SK-N-SH treated with all-trans-retinoic acid at 6 μM for 48 hours (cell line): ENCODE measurements around the gene C11orf52.

Experiments
- ATAC-seq: fragments of 200-7000 bp; cut with Tn5 transposase; 3 replicates; pipeline ENCODE4 v1.9.1; 2020; ENCODE audit warnings: mild to moderate bottlenecking, moderate library complexity
- ARNTL ChIP-seq: fragments of 450-650 bp; formaldehyde crosslinking; IDR thresholded peaks from 2 replicates; pipeline ENCODE4 v1.5.0; 2020; ENCODE audit warnings: low read depth, mild to moderate bottlenecking, moderate library complexity, borderline replicate concordance
- BACH2 ChIP-seq: fragments of 250-450 bp; sonication (Bioruptor Pico); IDR thresholded peaks from 2 replicates; pipeline ENCODE4 v1.9.0; 2021; ENCODE audit warnings: mild to moderate bottlenecking, borderline replicate concordance
- CSDC2 ChIP-seq: fragments of 250-450 bp; sonication (Bioruptor Pico); IDR thresholded peaks from 2 replicates; pipeline ENCODE4 v1.5.0; 2020; ENCODE audit warnings: mild to moderate bottlenecking, moderate library complexity
- CSRNP3 ChIP-seq: fragments of 250-450 bp; sonication (Bioruptor Pico); IDR thresholded peaks from 2 replicates; pipeline ENCODE4 v1.5.1; 2021; ENCODE audit warnings: mild to moderate bottlenecking, moderate library complexity
- ESRRG ChIP-seq: fragments of 250-450 bp; sonication (Bioruptor Pico); IDR thresholded peaks from 2 replicates; pipeline ENCODE4 v1.6.1; 2021; ENCODE audit warnings: mild to moderate bottlenecking
- GLIS3 ChIP-seq: fragments of 250-450 bp; sonication (Bioruptor Pico); IDR thresholded peaks from 2 replicates; pipeline ENCODE4 v1.5.0; 2020; ENCODE audit warnings: mild to moderate bottlenecking, moderate library complexity
- ISL1 ChIP-seq: fragments of 250-450 bp; sonication (Bioruptor Pico); IDR thresholded peaks from 2 replicates; pipeline ENCODE4 v2.1.2; 2022; ENCODE audit warnings: mild to moderate bottlenecking, moderate library complexity
- OSR1 ChIP-seq: fragments of 250-450 bp; sonication (Bioruptor Pico); IDR thresholded peaks from 2 replicates; pipeline ENCODE4 v1.8.0; 2022; ENCODE audit warnings: moderate library complexity, mild to moderate bottlenecking, inconsistent platforms
- PPARA ChIP-seq: fragments of 250-450 bp; sonication (Bioruptor Pico); IDR thresholded peaks from 2 replicates; pipeline ENCODE4 v1.5.0; 2020; ENCODE audit warnings: mild to moderate bottlenecking, borderline replicate concordance
- RARB ChIP-seq: fragments of 250-450 bp; sonication (Bioruptor Pico); IDR thresholded peaks from 2 replicates; pipeline ENCODE4 v1.8.0; 2021; ENCODE audit warnings: mild to moderate bottlenecking, moderate library complexity
- SNAI2 ChIP-seq: fragments of 250-450 bp; sonication (Bioruptor Pico); IDR thresholded peaks from 2 replicates; pipeline ENCODE4 v1.5.0; 2020; ENCODE audit warnings: mild to moderate bottlenecking, moderate library complexity
- TCF4 ChIP-seq: fragments of 250-450 bp; sonication (Bioruptor Pico); IDR thresholded peaks from 2 replicates; pipeline ENCODE4 v1.8.0; 2021; ENCODE audit warnings: mild to moderate bottlenecking, moderate library complexity, borderline replicate concordance
- TOX ChIP-seq: fragments of 250-450 bp; sonication (Bioruptor Pico); IDR thresholded peaks from 2 replicates; pipeline ENCODE4 v1.8.0; 2021; ENCODE audit warnings: mild to moderate bottlenecking, moderate library complexity, borderline replicate concordance
- ZC3H10 ChIP-seq: fragments of 250-450 bp; sonication (Bioruptor Pico); IDR thresholded peaks from 2 replicates; pipeline ENCODE4 v1.5.1; 2021; ENCODE audit warnings: mild to moderate bottlenecking, moderate library complexity
- ZFP3 ChIP-seq: fragments of 250-450 bp; sonication (Bioruptor Pico); IDR thresholded peaks from 2 replicates; pipeline ENCODE4 v1.5.0; 2020; ENCODE audit warnings: mild to moderate bottlenecking, moderate library complexity
- ZFP30 ChIP-seq: fragments of 450-650 bp; formaldehyde crosslinking; IDR thresholded peaks from 2 replicates; pipeline ENCODE4 v1.5.0; 2022; ENCODE audit warnings: mild to moderate bottlenecking, moderate library complexity
- ZNF565 ChIP-seq: fragments of 450-650 bp; formaldehyde crosslinking; conservative IDR thresholded peaks from 2 replicates; pipeline ENCODE4 v1.5.0; 2020; ENCODE audit warnings: low read depth, mild to moderate bottlenecking, moderate library complexity
- ZNF70 ChIP-seq: fragments of 450-650 bp; formaldehyde crosslinking; IDR thresholded peaks from 2 replicates; pipeline ENCODE4 v1.5.0; 2020; ENCODE audit warnings: mild to moderate bottlenecking, moderate library complexity
- ZNF8 ChIP-seq: fragments of 450-650 bp; formaldehyde crosslinking; IDR thresholded peaks from 2 replicates; pipeline ENCODE4 v1.5.0; 2020; ENCODE audit warnings: mild to moderate bottlenecking, moderate library complexity
- TF ChIP-seq, protein P1 (sequence below): fragments of 250-450 bp; sonication (Bioruptor Pico); IDR thresholded peaks from 2 replicates; pipeline ENCODE4 v1.5.1; 2020; ENCODE audit warnings: low read depth, mild to moderate bottlenecking, moderate library complexity
- TF ChIP-seq, protein P2 (sequence below): fragments of 250-450 bp; sonication (Bioruptor Pico); IDR thresholded peaks from 2 replicates; pipeline ENCODE4 v1.8.0; 2020; ENCODE audit warnings: mild to moderate bottlenecking, moderate library complexity, borderline replicate concordance
- TF ChIP-seq, protein P3 (sequence below): fragments of 250-450 bp; sonication (Bioruptor Pico); IDR thresholded peaks from 2 replicates; pipeline ENCODE4 v1.5.0; 2020; ENCODE audit warnings: mild to moderate bottlenecking, moderate library complexity

The C11orf52 gene

DNA sequence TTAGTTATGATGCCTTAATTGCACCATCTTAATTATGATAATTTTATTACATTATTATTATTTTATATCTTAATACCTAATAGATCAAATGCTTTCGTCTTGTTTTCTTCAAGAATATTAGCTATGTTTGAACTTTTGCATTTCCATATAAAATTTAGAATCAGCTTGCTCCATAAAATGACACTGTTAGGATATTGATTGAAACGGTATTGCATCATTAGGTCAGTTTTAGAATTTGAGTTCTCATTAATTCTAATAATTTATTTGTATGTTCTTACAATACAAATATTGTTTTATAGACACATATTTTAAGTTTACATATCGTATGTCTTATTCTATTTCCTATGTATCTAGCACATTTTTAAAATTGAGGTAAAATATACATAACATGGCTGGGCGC, 32.7 kb upstream of the C11orf52 start:
- TF ChIP-seq RARB (CRISPR knock-in tag): no peak
- TF ChIP-seq, protein P1, sequence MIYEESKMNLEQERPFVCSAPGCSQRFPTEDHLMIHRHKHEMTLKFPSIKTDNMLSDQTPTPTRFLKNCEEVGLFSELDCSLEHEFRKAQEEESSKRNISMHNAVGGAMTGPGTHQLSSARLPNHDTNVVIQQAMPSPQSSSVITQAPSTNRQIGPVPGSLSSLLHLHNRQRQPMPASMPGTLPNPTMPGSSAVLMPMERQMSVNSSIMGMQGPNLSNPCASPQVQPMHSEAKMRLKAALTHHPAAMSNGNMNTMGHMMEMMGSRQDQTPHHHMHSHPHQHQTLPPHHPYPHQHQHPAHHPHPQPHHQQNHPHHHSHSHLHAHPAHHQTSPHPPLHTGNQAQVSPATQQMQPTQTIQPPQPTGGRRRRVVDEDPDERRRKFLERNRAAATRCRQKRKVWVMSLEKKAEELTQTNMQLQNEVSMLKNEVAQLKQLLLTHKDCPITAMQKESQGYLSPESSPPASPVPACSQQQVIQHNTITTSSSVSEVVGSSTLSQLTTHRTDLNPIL (CRISPR knock-in tag): no peak
- TF ChIP-seq PPARA (CRISPR knock-in tag): no peak
- no peak for TF ChIP-seq ARNTL
- no peak for TF ChIP-seq ZNF8 (CRISPR knock-in tag)
- TF ChIP-seq, all 23 proteins: peak for 0
- no peak for ATAC-seq

GRCh38 chr11:111886844-111887243, 31.9 kb upstream of the C11orf52 start:
- ATAC-seq: no peak
- TF ChIP-seq ZFP3 (no peak), CSDC2 (CRISPR knock-in tag) (no peak), CSRNP3 (no peak), GLIS3 (CRISPR knock-in tag) (no peak), ZNF70 (CRISPR knock-in tag) (no peak), OSR1 (CRISPR knock-in tag) (no peak), ISL1 (CRISPR knock-in tag) (no peak), ARNTL (no peak), ZNF8 (CRISPR knock-in tag) (no peak), SNAI2 (CRISPR knock-in tag) (no peak), ESRRG (CRISPR knock-in tag) (no peak)

- ATAC-seq: no peak
- TF ChIP-seq ISL1 (CRISPR knock-in tag) (peak; percentile 35; the same call in 1 of the 2 replicates), CSDC2 (CRISPR knock-in tag) (no peak)
Measured at GRCh38 chr11:111905411-111905810, 13.3 kb upstream of the C11orf52 start.

GRCh38 chr11:111906680-111907079, 12.0 kb upstream of the C11orf52 start:
- ATAC-seq: no peak
- no peak for TF ChIP-seq CSDC2 (CRISPR knock-in tag)
- no peak for TF ChIP-seq GLIS3 (CRISPR knock-in tag)
- TF ChIP-seq TOX (CRISPR knock-in tag): no peak
- TF ChIP-seq CSRNP3: no peak
- no peak for TF ChIP-seq SNAI2 (CRISPR knock-in tag)
- no peak for TF ChIP-seq ZFP3
- no peak for TF ChIP-seq ZNF565 (CRISPR knock-in tag)
- no peak for TF ChIP-seq ZFP30
- no peak for TF ChIP-seq ZNF70 (CRISPR knock-in tag)
- TF ChIP-seq, protein P2, sequence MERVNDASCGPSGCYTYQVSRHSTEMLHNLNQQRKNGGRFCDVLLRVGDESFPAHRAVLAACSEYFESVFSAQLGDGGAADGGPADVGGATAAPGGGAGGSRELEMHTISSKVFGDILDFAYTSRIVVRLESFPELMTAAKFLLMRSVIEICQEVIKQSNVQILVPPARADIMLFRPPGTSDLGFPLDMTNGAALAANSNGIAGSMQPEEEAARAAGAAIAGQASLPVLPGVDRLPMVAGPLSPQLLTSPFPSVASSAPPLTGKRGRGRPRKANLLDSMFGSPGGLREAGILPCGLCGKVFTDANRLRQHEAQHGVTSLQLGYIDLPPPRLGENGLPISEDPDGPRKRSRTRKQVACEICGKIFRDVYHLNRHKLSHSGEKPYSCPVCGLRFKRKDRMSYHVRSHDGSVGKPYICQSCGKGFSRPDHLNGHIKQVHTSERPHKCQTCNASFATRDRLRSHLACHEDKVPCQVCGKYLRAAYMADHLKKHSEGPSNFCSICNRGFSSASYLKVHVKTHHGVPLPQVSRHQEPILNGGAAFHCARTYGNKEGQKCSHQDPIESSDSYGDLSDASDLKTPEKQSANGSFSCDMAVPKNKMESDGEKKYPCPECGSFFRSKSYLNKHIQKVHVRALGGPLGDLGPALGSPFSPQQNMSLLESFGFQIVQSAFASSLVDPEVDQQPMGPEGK (CRISPR knock-in tag): no peak
- TF ChIP-seq BACH2 (CRISPR knock-in tag): no peak
- no peak for TF ChIP-seq ZC3H10
- TF ChIP-seq TCF4 (CRISPR knock-in tag): no peak
- TF ChIP-seq, protein P3, sequence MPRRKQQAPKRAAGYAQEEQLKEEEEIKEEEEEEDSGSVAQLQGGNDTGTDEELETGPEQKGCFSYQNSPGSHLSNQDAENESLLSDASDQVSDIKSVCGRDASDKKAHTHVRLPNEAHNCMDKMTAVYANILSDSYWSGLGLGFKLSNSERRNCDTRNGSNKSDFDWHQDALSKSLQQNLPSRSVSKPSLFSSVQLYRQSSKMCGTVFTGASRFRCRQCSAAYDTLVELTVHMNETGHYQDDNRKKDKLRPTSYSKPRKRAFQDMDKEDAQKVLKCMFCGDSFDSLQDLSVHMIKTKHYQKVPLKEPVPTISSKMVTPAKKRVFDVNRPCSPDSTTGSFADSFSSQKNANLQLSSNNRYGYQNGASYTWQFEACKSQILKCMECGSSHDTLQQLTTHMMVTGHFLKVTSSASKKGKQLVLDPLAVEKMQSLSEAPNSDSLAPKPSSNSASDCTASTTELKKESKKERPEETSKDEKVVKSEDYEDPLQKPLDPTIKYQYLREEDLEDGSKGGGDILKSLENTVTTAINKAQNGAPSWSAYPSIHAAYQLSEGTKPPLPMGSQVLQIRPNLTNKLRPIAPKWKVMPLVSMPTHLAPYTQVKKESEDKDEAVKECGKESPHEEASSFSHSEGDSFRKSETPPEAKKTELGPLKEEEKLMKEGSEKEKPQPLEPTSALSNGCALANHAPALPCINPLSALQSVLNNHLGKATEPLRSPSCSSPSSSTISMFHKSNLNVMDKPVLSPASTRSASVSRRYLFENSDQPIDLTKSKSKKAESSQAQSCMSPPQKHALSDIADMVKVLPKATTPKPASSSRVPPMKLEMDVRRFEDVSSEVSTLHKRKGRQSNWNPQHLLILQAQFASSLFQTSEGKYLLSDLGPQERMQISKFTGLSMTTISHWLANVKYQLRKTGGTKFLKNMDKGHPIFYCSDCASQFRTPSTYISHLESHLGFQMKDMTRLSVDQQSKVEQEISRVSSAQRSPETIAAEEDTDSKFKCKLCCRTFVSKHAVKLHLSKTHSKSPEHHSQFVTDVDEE: no peak
- TF ChIP-seq, all 23 proteins: peak for 0
